GM12872 (cell line): ENCODE results near the gene GPR37.

Source experiments
- CTCF ChIP-seq: IDR thresholded peaks from 3 replicates; pipeline ENCODE4 v1.5.1; 2011; ENCODE audit warnings: low read depth, mild to moderate bottlenecking, low read length, moderate library complexity; ENCODE audit not compliant: insufficient read depth

Gene GPR37

GRCh38 chr7:124779194-124779593, 13.6 kb upstream of the GPR37 start:
- no peak for TF ChIP-seq CTCF

- TF ChIP-seq CTCF: no peak
Measured at GRCh38 chr7:124777268-124777667, 11.7 kb upstream of the GPR37 start.

GRCh38 chr7:124776153-124776552, 10.6 kb upstream of the GPR37 start:
- no peak for TF ChIP-seq CTCF

GRCh38 chr7:124775422-124775821, 9.8 kb upstream of the GPR37 start:
- TF ChIP-seq CTCF: no peak

- TF ChIP-seq CTCF: no peak
Measured at GRCh38 chr7:124773938-124774337, 8.3 kb upstream of the GPR37 start.

- no peak for TF ChIP-seq CTCF
Measured at GRCh38 chr7:124773339-124773738, 7.7 kb upstream of the GPR37 start.

- TF ChIP-seq CTCF: no peak
Measured at GRCh38 chr7:124769136-124769535, 3.5 kb upstream of the GPR37 start.

GRCh38 chr7:124768525-124768924, 2.9 kb upstream of the GPR37 start:
- TF ChIP-seq CTCF: no peak
